MCF 10A (cell line): Measurements from ENCODE around the gene TK1. TPM values are rescaled to one million over a fixed set of nuclear protein-coding genes. Genes with fewer than 3 reads are reported as not detected.

Source experiments
- BruUV-seq: library from RNA; stranded (reverse); fragments of 400-500 nt; replicated peaks from 2 replicates; lab custom pipeline; 2021; lab: Mats Ljungman, UMichigan
- CTCF ChIA-PET: fragments of 300-600 bp; sonication (Branson Sonifier 250); formaldehyde crosslinking; extraction: SDS; loops from one replicate; lab custom pipeline; 2021; ENCODE audit warnings: antibody characterized with exemption, inconsistent platforms; lab: Yijun Ruan, JAX
- POLR2A ChIA-PET: fragments of 300-600, 350-650 bp; sonication (Branson Sonifier 250); formaldehyde crosslinking; extraction: SDS; loops from one replicate; lab custom pipeline; 2020; ENCODE audit warnings: antibody characterized with exemption, inconsistent platforms; lab: Yijun Ruan, JAX
- DNase-seq: peaks from one replicate; pipeline ENCODE4 v3.0.0-alpha.2; 2018; ENCODE audit not compliant: unreplicated experiment
- H3K27ac Mint-ChIP-seq: one replicate; pipeline ENCODE4 v1.8.0; 2022; ENCODE audit warnings: mild to moderate bottlenecking, low read depth, mixed read lengths; ENCODE audit not compliant: unreplicated experiment
- H3K27me3 Mint-ChIP-seq: one replicate; pipeline ENCODE4 v1.8.0; 2022; ENCODE audit warnings: mixed read lengths; ENCODE audit not compliant: insufficient read depth, unreplicated experiment
- H3K36me3 Mint-ChIP-seq: one replicate; pipeline ENCODE4 v1.8.0; 2022; ENCODE audit warnings: mild to moderate bottlenecking, moderate library complexity, mixed read lengths; ENCODE audit not compliant: insufficient read depth, unreplicated experiment
- H3K4me1 Mint-ChIP-seq: one replicate; pipeline ENCODE4 v1.8.0; 2022; ENCODE audit warnings: mixed read lengths; ENCODE audit not compliant: insufficient read depth, unreplicated experiment
- H3K4me3 Mint-ChIP-seq: one replicate; pipeline ENCODE4 v1.8.0; 2022; ENCODE audit warnings: mild to moderate bottlenecking, moderate library complexity, mixed read lengths; ENCODE audit not compliant: unreplicated experiment
- H3K9me3 Mint-ChIP-seq: one replicate; pipeline ENCODE4 v1.8.0; 2022; ENCODE audit warnings: mixed read lengths; ENCODE audit not compliant: unreplicated experiment
- intact Hi-C: fragments of 100-400 bp; cut with micrococcal nuclease; formaldehyde crosslinking; loops from 2 replicates; pipeline ENCODE4 v1.14.1; 2022
- total RNA-seq: library from RNA; stranded (reverse); gene quantifications from 2 replicates; pipeline ENCODE4 v1.2.3, GENCODE V29; 2022
- TF ChIP-seq, protein P1 (sequence below): fragments of 200-600 bp; IDR thresholded peaks from one replicate; pipeline ENCODE4 v1.8.0; 2022; ENCODE audit warnings: antibody characterized with exemption, mild to moderate bottlenecking; ENCODE audit not compliant: unreplicated experiment

The TK1 gene
- total RNA-seq, 1 experiment from 2014 or later: 21.4 TPM

DNA sequence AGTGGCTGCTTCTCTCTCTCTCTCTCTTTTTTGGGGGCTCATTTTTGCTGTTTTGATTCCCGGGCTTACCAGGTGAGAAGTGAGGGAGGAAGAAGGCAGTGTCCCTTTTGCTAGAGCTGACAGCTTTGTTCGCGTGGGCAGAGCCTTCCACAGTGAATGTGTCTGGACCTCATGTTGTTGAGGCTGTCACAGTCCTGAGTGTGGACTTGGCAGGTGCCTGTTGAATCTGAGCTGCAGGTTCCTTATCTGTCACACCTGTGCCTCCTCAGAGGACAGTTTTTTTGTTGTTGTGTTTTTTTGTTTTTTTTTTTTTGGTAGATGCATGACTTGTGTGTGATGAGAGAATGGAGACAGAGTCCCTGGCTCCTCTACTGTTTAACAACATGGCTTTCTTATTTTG, 36.9 kb upstream of the TK1 start:
- Mint-ChIP-seq H3K27me3 (no peaks in the 10 kb centered on the region), H3K4me1 (no peaks in the 10 kb centered on the region), H3K27ac (no peak overlapping the region), H3K36me3 (peaks cover 45% of the 10 kb centered on the region), H3K9me3 (no peaks in the 10 kb centered on the region), H3K4me3 (no peak overlapping the region)
- no TSS peak for BruUV-seq
- CTCF ChIA-PET: interaction anchor here (0.6 to 1.5 kb wide), 2 partner anchors 27 to 167 kb away, joined by 3 to 4 read pairs; no protein-coding TSS in a partner anchor
- no peak for DNase-seq
- intact Hi-C loops: no loop called here
- POLR2A ChIA-PET: no interaction called here
- TF ChIP-seq, protein P1, sequence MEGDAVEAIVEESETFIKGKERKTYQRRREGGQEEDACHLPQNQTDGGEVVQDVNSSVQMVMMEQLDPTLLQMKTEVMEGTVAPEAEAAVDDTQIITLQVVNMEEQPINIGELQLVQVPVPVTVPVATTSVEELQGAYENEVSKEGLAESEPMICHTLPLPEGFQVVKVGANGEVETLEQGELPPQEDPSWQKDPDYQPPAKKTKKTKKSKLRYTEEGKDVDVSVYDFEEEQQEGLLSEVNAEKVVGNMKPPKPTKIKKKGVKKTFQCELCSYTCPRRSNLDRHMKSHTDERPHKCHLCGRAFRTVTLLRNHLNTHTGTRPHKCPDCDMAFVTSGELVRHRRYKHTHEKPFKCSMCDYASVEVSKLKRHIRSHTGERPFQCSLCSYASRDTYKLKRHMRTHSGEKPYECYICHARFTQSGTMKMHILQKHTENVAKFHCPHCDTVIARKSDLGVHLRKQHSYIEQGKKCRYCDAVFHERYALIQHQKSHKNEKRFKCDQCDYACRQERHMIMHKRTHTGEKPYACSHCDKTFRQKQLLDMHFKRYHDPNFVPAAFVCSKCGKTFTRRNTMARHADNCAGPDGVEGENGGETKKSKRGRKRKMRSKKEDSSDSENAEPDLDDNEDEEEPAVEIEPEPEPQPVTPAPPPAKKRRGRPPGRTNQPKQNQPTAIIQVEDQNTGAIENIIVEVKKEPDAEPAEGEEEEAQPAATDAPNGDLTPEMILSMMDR: no peak

DNA sequence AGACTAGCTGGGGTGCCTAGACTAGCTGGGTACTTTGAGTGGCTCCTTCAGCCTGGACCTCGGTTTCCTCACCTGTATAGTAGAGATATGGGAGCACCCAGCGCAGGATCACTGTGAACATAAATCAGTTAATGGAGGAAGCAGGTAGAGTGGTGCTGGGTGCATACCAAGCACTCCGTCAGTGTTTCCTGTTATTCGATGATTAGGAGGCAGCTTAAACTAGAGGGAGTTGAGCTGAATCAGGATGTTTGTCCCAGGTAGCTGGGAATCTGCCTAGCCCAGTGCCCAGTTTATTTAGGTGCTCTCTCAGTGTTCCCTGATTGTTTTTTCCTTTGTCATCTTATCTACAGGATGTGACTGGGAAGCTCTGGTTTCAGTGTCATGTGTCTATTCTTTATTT, 36.2 kb upstream of the TK1 start:
- no peak overlapping the region for H3K4me3 Mint-ChIP-seq
- H3K27ac Mint-ChIP-seq: no peak overlapping the region
- DNase-seq: no peak
- peaks cover 45% of the 10 kb centered on the region for H3K36me3 Mint-ChIP-seq
- ChIA-PET POLR2A (no interaction called here), CTCF (interaction anchor here (1.5 kb wide), 1 partner anchor 27 kb away, joined by 4 read pairs; no protein-coding TSS in a partner anchor)
- intact Hi-C loops: no loop called here
- no peaks in the 10 kb centered on the region for H3K27me3 Mint-ChIP-seq
- no peaks in the 10 kb centered on the region for H3K4me1 Mint-ChIP-seq
- no TSS peak for BruUV-seq
- TF ChIP-seq, protein P1: no peak
- no peaks in the 10 kb centered on the region for H3K9me3 Mint-ChIP-seq

DNA sequence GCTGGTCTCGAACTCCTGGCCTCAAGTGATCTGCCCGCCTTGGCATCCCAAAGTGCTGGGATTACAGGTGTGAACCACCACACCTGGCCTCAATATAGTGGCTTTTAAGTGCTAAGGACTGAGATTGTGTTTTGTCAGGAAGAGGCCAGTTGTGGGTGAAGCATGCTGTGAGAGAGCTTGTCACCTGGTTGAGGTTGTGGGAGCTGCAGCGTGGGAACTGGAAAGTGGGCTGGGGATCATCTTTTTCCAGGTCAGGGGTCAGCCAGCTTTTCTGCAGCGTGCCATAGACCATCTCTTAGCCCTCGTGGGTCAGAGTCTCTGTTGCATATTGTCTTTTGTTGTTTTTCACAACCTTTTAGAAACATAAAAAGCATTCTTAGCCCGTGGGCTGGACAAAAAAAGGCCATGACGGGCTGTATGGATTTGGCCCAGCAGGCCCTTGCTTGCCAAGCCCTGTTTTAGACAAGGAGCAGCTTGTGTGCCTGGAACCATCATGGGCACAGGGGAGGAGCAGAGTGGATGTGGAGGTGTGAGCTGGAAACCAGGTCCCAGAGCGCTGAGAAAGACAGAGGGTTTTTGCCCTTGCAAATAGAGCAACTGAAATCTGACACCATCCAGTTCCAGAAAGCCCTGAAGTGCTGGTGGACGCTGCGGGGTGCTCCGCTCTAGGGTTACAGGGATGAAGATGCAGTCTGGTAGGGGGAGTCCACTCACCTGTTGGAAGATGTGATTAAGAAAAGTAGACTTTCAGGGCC, 32.7 kb upstream of the TK1 start:
- H3K9me3 Mint-ChIP-seq: no peaks in the 10 kb centered on the region
- ChIA-PET CTCF (interaction anchor here (0.6 kb wide), 1 partner anchor 1924 kb away, joined by 3 read pairs; no protein-coding TSS in a partner anchor), POLR2A (no interaction called here)
- no peaks in the 10 kb centered on the region for H3K27me3 Mint-ChIP-seq
- no peak overlapping the region for H3K4me3 Mint-ChIP-seq
- H3K4me1 Mint-ChIP-seq: no peaks in the 10 kb centered on the region
- TF ChIP-seq, protein P1: no peak
- peak overlapping the region; percentile 74 for H3K27ac Mint-ChIP-seq
- H3K36me3 Mint-ChIP-seq: peaks cover 48% of the 10 kb centered on the region
- no peak for DNase-seq
- intact Hi-C loops: no loop called here
- no TSS peak for BruUV-seq

DNA sequence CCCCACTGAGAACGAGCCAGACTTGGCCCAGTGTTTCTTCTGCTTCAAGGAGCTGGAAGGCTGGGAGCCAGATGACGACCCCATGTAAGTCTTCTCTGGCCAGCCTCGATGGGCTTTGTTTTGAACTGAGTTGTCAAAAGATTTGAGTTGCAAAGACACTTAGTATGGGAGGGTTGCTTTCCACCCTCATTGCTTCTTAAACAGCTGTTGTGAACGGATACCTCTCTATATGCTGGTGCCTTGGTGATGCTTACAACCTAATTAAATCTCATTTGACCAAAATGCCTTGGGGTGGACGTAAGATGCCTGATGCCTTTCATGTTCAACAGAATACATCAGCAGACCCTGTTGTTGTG, 27.8 kb upstream of the TK1 start:
- peak overlapping the region; percentile 76 for H3K4me3 Mint-ChIP-seq
- POLR2A ChIA-PET: no interaction called here
- H3K36me3 Mint-ChIP-seq: peaks cover 14% of the 10 kb centered on the region
- DNase-seq: no peak
- H3K9me3 Mint-ChIP-seq: no peaks in the 10 kb centered on the region
- CTCF ChIA-PET: interaction anchor here (0.6 kb wide), 1 partner anchor 23 kb away, joined by 3 read pairs; no protein-coding TSS in a partner anchor
- intact Hi-C loops: loop anchor here (1.0 kb wide), 1 partner anchor 27 kb away; the partner anchor contains the start of genes AFMID and TK1
- no peak overlapping the region for H3K27ac Mint-ChIP-seq
- H3K4me1 Mint-ChIP-seq: no peaks in the 10 kb centered on the region
- TF ChIP-seq, protein P1: no peak
- BruUV-seq: no TSS peak
- H3K27me3 Mint-ChIP-seq: no peaks in the 10 kb centered on the region
